Neutrophil (primary cell): ENCODE measurements around the gene SH3BP2.
A peak's percentile ranks its signal among the peaks of the same experiment; 100 is the strongest.

Experiments used
- H3K27ac ChIP-seq: fragments of 200-600 bp; sonication (generic); 2 replicates; pipeline ENCODE4 v1.5.1; 2016; ENCODE audit warnings: mild to moderate bottlenecking, moderate library complexity
- H3K27me3 ChIP-seq: fragments of 200-600 bp; sonication (generic); 2 replicates; pipeline ENCODE4 v1.6.0; 2016; ENCODE audit warnings: mild to moderate bottlenecking
- H3K36me3 ChIP-seq: fragments of 200-600 bp; sonication (generic); 2 replicates; pipeline ENCODE4 v1.5.1; 2017
- H3K4me1 ChIP-seq, 2 experiments: fragments of 200-600 bp in 1 of 2; sonication (generic) in 1 of 2; 1 replicate in 1 of 2; 2 replicates in 1 of 2; pipeline versions ENCODE4 v1.5.1 to v1.6.1; 2013 to 2016; ENCODE audit warnings: low read depth in 1 of 2, low read length in 1 of 2, mild to moderate bottlenecking in 1 of 2, moderate library complexity in 1 of 2; ENCODE audit not compliant: control insufficient read depth in 1 of 2, insufficient read depth in 1 of 2
- H3K4me3 ChIP-seq, 2 experiments: fragments of 200-600 bp in 1 of 2; sonication (generic) in 1 of 2; 1 replicate in 1 of 2; 2 replicates in 1 of 2; pipeline ENCODE4 v1.5.1; 2013 to 2016; ENCODE audit warnings: low read depth in 1 of 2, low read length in 1 of 2, mild to moderate bottlenecking in 1 of 2, moderate library complexity in 1 of 2
- H3K9me3 ChIP-seq: fragments of 200-600 bp; sonication (generic); 2 replicates; pipeline ENCODE4 v1.5.1; 2016
- TF ChIP-seq, protein P1 (sequence below): fragments of 200-600 bp; sonication (generic); IDR thresholded peaks from 2 replicates; pipeline ENCODE4 v1.5.1; 2016; ENCODE audit warnings: antibody characterized with exemption

Gene SH3BP2

DNA sequence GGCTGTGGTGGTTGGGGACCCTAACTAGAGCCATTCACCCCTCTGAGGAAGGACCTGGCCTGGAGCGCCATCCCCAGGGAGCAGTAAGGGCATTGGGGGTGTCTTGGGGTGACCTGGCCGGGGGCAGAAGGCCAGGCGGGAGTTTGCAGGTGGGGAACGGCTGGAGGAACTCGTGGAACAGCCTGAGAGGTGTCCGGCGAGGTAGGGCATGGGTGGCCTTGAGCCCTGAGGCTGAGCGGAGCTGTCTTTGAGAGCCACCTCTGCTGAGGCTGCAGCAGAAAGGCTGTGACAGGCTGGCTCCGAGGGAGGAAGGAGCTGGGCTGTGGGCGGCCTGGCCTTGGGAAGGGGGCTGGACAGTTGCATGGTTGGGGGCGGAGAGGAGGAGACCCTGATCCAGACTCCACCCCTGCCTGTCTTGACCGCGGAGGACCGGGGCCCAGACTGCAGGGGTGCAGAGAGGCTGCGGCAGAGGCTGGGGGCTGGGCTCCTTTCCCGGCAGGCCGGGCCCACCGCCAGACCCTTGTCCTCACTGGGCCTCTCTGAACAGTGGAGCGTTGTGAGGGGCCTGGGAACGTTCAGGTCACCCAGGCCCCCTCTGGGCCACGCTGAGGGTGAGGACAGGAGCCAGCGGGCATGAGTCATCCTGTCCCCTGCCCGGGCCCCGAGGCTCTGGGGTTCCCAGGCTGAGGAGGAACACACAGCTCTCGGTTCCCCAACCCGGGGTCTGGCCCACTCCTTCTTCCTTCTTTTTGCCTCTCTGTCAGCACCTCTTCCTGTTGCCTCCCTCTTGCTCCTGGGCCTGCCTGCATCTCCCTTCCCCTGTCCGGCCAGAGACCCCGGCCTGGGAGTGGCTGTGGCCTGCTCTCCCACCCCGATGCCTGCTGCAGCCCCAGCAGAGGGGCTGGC is 8.1 kb downstream of the SH3BP2 start:
- no peaks in the 10 kb centered on the region for H3K27me3 ChIP-seq
- peaks cover 85 to 90% of the 10 kb centered on the region in 2 experiments for H3K4me1 ChIP-seq
- H3K4me3 ChIP-seq: peak overlapping the region; percentile 92 to 97
- TF ChIP-seq, protein P1, sequence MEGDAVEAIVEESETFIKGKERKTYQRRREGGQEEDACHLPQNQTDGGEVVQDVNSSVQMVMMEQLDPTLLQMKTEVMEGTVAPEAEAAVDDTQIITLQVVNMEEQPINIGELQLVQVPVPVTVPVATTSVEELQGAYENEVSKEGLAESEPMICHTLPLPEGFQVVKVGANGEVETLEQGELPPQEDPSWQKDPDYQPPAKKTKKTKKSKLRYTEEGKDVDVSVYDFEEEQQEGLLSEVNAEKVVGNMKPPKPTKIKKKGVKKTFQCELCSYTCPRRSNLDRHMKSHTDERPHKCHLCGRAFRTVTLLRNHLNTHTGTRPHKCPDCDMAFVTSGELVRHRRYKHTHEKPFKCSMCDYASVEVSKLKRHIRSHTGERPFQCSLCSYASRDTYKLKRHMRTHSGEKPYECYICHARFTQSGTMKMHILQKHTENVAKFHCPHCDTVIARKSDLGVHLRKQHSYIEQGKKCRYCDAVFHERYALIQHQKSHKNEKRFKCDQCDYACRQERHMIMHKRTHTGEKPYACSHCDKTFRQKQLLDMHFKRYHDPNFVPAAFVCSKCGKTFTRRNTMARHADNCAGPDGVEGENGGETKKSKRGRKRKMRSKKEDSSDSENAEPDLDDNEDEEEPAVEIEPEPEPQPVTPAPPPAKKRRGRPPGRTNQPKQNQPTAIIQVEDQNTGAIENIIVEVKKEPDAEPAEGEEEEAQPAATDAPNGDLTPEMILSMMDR: no peak
- H3K27ac ChIP-seq: peak overlapping the region; percentile 98
- H3K9me3 ChIP-seq: no peaks in the 10 kb centered on the region
- peaks cover 45% of the 10 kb centered on the region for H3K36me3 ChIP-seq

DNA sequence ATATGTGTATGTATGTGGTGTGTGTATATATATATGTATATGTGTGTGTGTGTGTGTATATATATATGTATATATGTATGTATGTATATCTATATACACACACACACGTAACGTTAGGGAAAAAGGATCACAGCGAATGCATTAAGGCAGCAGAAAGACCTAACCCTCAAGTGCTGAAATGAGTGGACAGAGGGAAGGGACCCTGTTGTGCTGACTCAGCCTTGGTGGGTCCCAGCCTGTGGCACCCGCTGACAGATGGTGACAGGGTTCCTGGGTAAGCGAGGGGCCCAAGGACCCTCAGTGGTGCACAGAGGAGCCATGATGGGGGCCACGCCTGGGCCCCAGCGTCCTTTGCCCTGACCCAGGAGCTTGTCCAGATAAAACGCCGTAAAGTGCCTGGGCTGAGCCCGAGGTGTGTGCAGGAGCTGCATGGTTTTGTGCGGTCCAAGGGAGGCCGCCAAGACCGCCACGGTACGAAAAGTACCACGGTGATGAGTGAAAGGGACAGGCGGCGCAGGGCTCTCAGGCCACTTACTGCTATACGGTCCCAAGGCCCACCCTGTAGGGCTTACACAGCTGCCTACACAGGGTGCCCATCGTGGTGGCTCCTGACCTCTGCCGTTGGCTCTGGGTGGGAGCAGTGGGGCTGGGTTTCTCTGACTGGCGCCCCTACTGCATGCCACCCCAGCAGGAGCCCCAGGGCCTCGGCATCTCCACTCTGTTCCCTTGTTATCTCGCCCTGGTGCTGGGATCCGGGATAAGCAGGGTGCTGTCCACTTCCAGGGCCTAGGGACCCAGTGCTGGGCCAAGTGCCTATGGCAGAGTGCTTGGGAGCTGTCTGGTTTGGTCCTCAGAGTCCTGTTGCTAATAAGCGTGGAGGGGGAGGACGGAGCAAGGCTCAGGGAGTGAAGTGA is 10.0 kb downstream of the SH3BP2 start:
- Histone ChIP-seq H3K4me1 (peaks cover 85 to 90% of the 10 kb centered on the region in 2 experiments), H3K36me3 (peaks cover 48% of the 10 kb centered on the region), H3K27me3 (no peaks in the 10 kb centered on the region), H3K27ac (peak overlapping the region; percentile 98), H3K9me3 (no peaks in the 10 kb centered on the region), H3K4me3 (peak overlapping the region; percentile 1 to 3)
- TF ChIP-seq, protein P1: no peak

GRCh38 chr4:2803624-2804448 is 11.0 kb downstream of the SH3BP2 start:
- TF ChIP-seq, protein P1: no peak
- peaks cover 54% of the 10 kb centered on the region for H3K36me3 ChIP-seq
- peak overlapping the region; percentile 98 for H3K27ac ChIP-seq
- H3K4me3 ChIP-seq: peak overlapping the region in 1 of 2 experiments; percentile 1
- peaks cover 82 to 87% of the 10 kb centered on the region in 2 experiments for H3K4me1 ChIP-seq
- H3K9me3 ChIP-seq: no peaks in the 10 kb centered on the region
- no peaks in the 10 kb centered on the region for H3K27me3 ChIP-seq

DNA sequence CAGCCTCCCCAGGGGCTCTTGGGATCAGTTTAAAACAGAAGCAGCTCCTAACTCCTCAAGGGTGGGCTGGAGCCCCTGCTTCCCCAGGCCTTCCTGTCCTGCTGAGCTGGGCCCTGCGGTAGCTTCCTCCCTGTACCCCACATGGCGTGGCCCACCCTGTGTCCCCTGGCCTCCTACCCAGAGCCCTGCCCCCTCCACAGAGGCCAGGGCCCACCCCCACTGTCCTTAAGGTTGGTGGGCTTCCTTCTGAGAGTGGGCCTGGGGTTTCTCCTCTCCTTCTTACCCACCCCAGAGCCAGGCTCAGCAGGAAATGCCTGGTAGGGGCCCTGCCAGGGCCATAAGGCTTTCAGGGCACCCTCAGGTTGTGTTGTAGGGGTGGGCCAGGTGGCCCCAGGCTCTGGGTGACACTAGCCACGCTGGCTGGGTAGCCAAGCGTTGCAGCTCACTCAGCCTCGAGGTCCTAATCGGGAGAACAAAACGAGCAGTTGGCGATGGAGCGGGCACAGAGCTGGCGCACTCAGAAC is 11.6 kb downstream of the SH3BP2 start:
- H3K4me3 ChIP-seq: peak overlapping the region in 1 of 2 experiments; percentile 41

More for the DNA sequence above, 11.6 kb downstream of the SH3BP2 start:
- Histone ChIP-seq H3K27me3 (no peaks in the 10 kb centered on the region), H3K27ac (peak overlapping the region; percentile 98), H3K36me3 (peaks cover 58% of the 10 kb centered on the region), H3K4me1 (peaks cover 82 to 87% of the 10 kb centered on the region in 2 experiments), H3K9me3 (no peaks in the 10 kb centered on the region)
- TF ChIP-seq, protein P1: no peak
